ENCODE data around the gene TPK1.

TPK1 gene

GRCh38 chr7:144587701-144588100 lies 248.2 kb downstream of the TPK1 start:
- ChIA-PET POLR2A (no interaction called here), CTCF (no interaction called here)
- Histone ChIP-seq H3K36me3 (ENCODE audit: control insufficient read depth in 2 of 2, insufficient read depth in 1 of 2, low read length in 2 of 2) (no peaks in the 10 kb centered on the region), H3K4me1 (ENCODE audit: control insufficient read depth, insufficient read depth, low read length) (no peaks in the 10 kb centered on the region), H3K27ac (ENCODE audit: extremely low read depth, low read depth, low read length) (no peak overlapping the region), H3K9me3 (ENCODE audit: control insufficient read depth, insufficient read depth, low read depth, low read length) (no peaks in the 10 kb centered on the region), H3K4me3 (ENCODE audit: low read depth, low read length) (no peak overlapping the region)
- TF ChIP-seq, protein P1, sequence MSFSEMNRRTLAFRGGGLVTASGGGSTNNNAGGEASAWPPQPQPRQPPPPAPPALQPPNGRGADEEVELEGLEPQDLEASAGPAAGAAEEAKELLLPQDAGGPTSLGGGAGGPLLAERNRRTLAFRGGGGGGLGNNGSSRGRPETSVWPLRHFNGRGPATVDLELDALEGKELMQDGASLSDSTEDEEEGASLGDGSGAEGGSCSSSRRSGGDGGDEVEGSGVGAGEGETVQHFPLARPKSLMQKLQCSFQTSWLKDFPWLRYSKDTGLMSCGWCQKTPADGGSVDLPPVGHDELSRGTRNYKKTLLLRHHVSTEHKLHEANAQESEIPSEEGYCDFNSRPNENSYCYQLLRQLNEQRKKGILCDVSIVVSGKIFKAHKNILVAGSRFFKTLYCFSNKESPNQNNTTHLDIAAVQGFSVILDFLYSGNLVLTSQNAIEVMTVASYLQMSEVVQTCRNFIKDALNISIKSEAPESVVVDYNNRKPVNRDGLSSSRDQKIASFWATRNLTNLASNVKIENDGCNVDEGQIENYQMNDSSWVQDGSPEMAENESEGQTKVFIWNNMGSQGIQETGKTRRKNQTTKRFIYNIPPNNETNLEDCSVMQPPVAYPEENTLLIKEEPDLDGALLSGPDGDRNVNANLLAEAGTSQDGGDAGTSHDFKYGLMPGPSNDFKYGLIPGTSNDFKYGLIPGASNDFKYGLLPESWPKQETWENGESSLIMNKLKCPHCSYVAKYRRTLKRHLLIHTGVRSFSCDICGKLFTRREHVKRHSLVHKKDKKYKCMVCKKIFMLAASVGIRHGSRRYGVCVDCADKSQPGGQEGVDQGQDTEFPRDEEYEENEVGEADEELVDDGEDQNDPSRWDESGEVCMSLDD (tag by site-specific recombination; IDR thresholded peaks at IDR 0.05) = no peak
- TF ChIP-seq SALL2 (tag by site-specific recombination; IDR thresholded peaks at IDR 0.05; ENCODE audit: borderline replicate concordance) (no peak), ZNF239 (tag by site-specific recombination; IDR thresholded peaks at IDR 0.05) (no peak), MYNN (tag by site-specific recombination; IDR thresholded peaks at IDR 0.05; ENCODE audit: borderline replicate concordance) (no peak), ZNF530 (tag by site-specific recombination; IDR thresholded peaks at IDR 0.05; ENCODE audit: low read depth) (no peak), TSHZ1 (tag by site-specific recombination; IDR thresholded peaks at IDR 0.05; ENCODE audit: borderline replicate concordance) (no peak), ZSCAN18 (tag by site-specific recombination; IDR thresholded peaks at IDR 0.05) (no peak), ZNF335 (tag by site-specific recombination; conservative IDR thresholded peaks at IDR 0.05) (no peak), ZNF660 (tag by site-specific recombination; IDR thresholded peaks at IDR 0.05) (no peak), ZSCAN23 (tag by site-specific recombination; IDR thresholded peaks at IDR 0.05) (no peak), WT1 (tag by site-specific recombination; IDR thresholded peaks at IDR 0.05) (no peak), ZNF791 (tag by site-specific recombination; IDR thresholded peaks at IDR 0.05) (no peak), ZNF114 (tag by site-specific recombination; IDR thresholded peaks at IDR 0.05) (no peak), ZNF426 (tag by site-specific recombination; IDR thresholded peaks at IDR 0.05) (no peak), ZNF585B (tag by site-specific recombination; IDR thresholded peaks at IDR 0.05) (no peak), ZNF157 (tag by site-specific recombination; IDR thresholded peaks at IDR 0.05) (no peak)
- TF ChIP-seq, protein P2, sequence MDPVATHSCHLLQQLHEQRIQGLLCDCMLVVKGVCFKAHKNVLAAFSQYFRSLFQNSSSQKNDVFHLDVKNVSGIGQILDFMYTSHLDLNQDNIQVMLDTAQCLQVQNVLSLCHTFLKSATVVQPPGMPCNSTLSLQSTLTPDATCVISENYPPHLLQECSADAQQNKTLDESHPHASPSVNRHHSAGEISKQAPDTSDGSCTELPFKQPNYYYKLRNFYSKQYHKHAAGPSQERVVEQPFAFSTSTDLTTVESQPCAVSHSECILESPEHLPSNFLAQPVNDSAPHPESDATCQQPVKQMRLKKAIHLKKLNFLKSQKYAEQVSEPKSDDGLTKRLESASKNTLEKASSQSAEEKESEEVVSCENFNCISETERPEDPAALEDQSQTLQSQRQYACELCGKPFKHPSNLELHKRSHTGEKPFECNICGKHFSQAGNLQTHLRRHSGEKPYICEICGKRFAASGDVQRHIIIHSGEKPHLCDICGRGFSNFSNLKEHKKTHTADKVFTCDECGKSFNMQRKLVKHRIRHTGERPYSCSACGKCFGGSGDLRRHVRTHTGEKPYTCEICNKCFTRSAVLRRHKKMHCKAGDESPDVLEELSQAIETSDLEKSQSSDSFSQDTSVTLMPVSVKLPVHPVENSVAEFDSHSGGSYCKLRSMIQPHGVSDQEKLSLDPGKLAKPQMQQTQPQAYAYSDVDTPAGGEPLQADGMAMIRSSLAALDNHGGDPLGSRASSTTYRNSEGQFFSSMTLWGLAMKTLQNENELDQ (tag by site-specific recombination; IDR thresholded peaks at IDR 0.05; ENCODE audit: low read depth) = no peak

Data from HEK293 (cell line).